ENCODE measurements around the gene ADGRG1. TPM values are rescaled to one million over a fixed set of nuclear protein-coding genes. Genes with fewer than 3 reads are reported as not detected.
A peak's percentile ranks its signal among the peaks of the same experiment; 100 is the strongest.
"Not testable (repeated sequence)": the region's sequence is repeated elsewhere in the genome, so short reads cannot be mapped to it uniquely, and the experiment has no call there.

The ADGRG1 gene
- total RNA-seq: 21.8 and 35.4 TPM in 2 replicates

- peak; percentile 96 for DNase-seq
Measured at GRCh38 chr16:57628008-57628781, at the start of gene ADGRG1. Gene ADGRG1 (plus strand): TSS chr16:57628630. CDS start chr16:57650288, 21,658 bp downstream.

- DNase-seq: no peak
Measured at GRCh38 chr16:57579361-57579665, 49.1 kb upstream of the ADGRG1 start.

- DNase-seq: no peak
Measured at GRCh38 chr16:57585051-57585687, 43.3 kb upstream of the ADGRG1 start.

GRCh38 chr16:57588831-57589230, 39.6 kb upstream of the ADGRG1 start:
- DNase-seq: no peak

GRCh38 chr16:57589374-57589773, 39.1 kb upstream of the ADGRG1 start:
- no peak for DNase-seq

GRCh38 chr16:57590654-57591085, 37.8 kb upstream of the ADGRG1 start:
- peak; percentile 47 for DNase-seq

- peak; percentile 85 for DNase-seq
Measured at GRCh38 chr16:57591086-57591869, 37.2 kb upstream of the ADGRG1 start.

- DNase-seq: no peak
Measured at GRCh38 chr16:57591870-57592485, 36.5 kb upstream of the ADGRG1 start.

- DNase-seq: no peak
Measured at GRCh38 chr16:57592591-57593003, 35.8 kb upstream of the ADGRG1 start.

- no peak for DNase-seq
Measured at GRCh38 chr16:57593021-57593420, 35.4 kb upstream of the ADGRG1 start.

- DNase-seq: no peak
Measured at GRCh38 chr16:57593990-57594389, 34.4 kb upstream of the ADGRG1 start.

GRCh38 chr16:57594531-57595031, 33.8 kb upstream of the ADGRG1 start:
- no peak for DNase-seq

- not testable (repeated sequence) for DNase-seq
Measured at GRCh38 chr16:57596234-57596633, 32.2 kb upstream of the ADGRG1 start.

GRCh38 chr16:57598437-57598836, 30.0 kb upstream of the ADGRG1 start:
- DNase-seq: no peak

- DNase-seq: peak; percentile 77
Measured at GRCh38 chr16:57600048-57600835, 28.2 kb upstream of the ADGRG1 start.

GRCh38 chr16:57600952-57601580, 27.4 kb upstream of the ADGRG1 start:
- no peak for DNase-seq

GRCh38 chr16:57601801-57602478, 26.5 kb upstream of the ADGRG1 start:
- no peak for DNase-seq

GRCh38 chr16:57603115-57604024, 25.1 kb upstream of the ADGRG1 start:
- no peak for DNase-seq

GRCh38 chr16:57604177-57604576, 24.3 kb upstream of the ADGRG1 start:
- DNase-seq: no peak
